Skeletal muscle satellite cell (primary cell): ENCODE measurements around the gene SLC44A3.

Experiments
- H3K27me3 ChIP-seq: 2 replicates; pipeline ENCODE4 v1.7.0; 2013; ENCODE audit warnings: low read length; ENCODE audit not compliant: control insufficient read depth, insufficient read depth
- H3K36me3 ChIP-seq: 2 replicates; pipeline ENCODE4 v1.7.0; 2013; ENCODE audit warnings: mild to moderate bottlenecking, control low read depth, low read length; ENCODE audit not compliant: insufficient read depth
- H3K4me1 ChIP-seq: 2 replicates; pipeline ENCODE4 v1.7.0; 2013; ENCODE audit warnings: low read length; ENCODE audit not compliant: control insufficient read depth, insufficient read depth
- H3K4me2 ChIP-seq: 2 replicates; pipeline ENCODE4 v1.7.0; 2013; ENCODE audit warnings: mild to moderate bottlenecking, low read length
- H3K4me3 ChIP-seq: 2 replicates; pipeline ENCODE4 v1.7.0; 2013; ENCODE audit warnings: low read length
- H3K9ac ChIP-seq: 2 replicates; pipeline ENCODE4 v1.7.0; 2013; ENCODE audit warnings: mild to moderate bottlenecking, low read depth, low read length, moderate library complexity
- H3K9me3 ChIP-seq: replicated peaks from 2 replicates; pipeline ENCODE4 v1.7.0; 2013; ENCODE audit warnings: mild to moderate bottlenecking, control low read depth, low read length

The SLC44A3 gene

DNA sequence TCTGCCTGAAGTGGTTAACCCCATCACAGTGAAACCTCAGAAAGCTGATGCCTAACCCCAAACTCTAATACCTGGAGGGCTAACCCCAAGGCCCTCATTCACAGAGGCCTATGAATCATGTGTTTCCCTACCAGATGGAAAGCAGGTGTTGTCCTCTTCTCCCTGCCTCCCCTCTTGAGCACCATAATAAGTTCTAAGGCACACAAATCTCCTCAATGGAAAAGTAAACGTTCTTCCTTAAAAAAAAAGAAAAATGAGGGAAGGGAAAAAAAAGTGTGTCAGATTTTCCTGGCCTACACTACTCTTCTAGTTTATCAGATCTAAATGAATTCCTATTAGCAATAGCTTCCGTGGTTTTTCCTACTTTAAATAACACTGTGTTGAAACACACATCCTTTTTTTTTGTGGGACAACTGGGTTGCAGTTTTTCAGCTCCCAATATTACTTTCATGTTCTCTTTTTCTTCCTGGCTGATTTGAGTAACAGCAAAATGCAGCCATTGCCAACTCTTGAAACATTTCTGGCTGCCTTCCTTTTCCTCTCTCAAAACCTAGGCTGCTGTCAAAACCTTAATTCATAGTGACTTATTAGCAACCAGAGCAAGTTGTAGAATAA lies 43.2 kb downstream of the SLC44A3 start:
- H3K4me2 ChIP-seq = peak overlapping the region; percentile 69
- H3K9ac ChIP-seq = peak overlapping the region; percentile 67
- H3K4me3 ChIP-seq = peak overlapping the region; percentile 31
- no peaks in the 10 kb centered on the region for H3K36me3 ChIP-seq
- no peaks in the 10 kb centered on the region for H3K27me3 ChIP-seq
- H3K9me3 ChIP-seq = no peaks in the 10 kb centered on the region
- H3K4me1 ChIP-seq = peaks cover 46% of the 10 kb centered on the region

DNA sequence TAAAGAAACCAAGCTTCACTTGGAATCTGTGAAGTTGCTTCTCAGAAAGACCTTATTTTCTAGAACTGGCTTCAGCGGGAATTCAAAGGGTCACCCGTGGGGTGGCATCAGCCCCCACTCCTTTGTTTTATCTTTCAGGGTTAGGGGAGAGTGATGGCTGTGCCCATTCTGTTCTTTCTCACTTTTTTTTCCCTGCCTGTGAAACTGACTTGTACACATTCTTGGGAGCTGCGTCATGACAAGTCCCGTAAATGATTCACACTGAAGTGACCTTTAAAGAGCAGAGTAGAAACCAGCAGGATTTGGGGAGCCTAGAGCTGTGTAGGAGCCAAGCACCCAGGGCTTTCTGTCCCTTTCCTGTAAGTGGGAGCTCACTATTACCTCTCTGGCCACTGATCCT lies 43.8 kb downstream of the SLC44A3 start:
- Histone ChIP-seq H3K4me1 (peaks cover 46% of the 10 kb centered on the region), H3K9me3 (no peaks in the 10 kb centered on the region), H3K9ac (peak overlapping the region; percentile 67), H3K4me2 (peak overlapping the region; percentile 69), H3K27me3 (no peaks in the 10 kb centered on the region), H3K4me3 (peak overlapping the region; percentile 31), H3K36me3 (no peaks in the 10 kb centered on the region)

DNA sequence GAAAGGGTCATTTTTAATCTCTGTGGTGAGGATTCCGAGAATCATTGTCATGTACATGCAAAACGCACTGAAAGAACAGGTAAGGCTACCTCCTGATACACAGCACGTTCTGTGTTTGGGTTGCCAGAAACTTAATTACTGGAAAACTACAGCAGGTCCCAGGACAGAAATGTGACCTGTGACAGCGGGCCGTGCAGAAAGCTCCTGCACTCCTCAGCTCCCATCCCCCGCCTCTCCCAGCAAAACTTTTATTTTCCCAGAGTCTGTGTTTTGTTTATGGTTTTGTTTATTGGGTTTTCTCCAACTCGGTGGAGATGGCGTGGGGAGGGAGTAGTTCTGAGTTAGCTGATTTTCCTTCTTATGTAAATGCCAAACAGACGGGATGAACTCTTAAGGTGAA lies 44.7 kb downstream of the SLC44A3 start:
- Histone ChIP-seq H3K4me1 (peaks cover 46% of the 10 kb centered on the region), H3K27me3 (no peaks in the 10 kb centered on the region), H3K4me3 (peak overlapping the region; percentile 27), H3K9me3 (no peaks in the 10 kb centered on the region), H3K4me2 (peak overlapping the region; percentile 69), H3K9ac (peak overlapping the region; percentile 39), H3K36me3 (no peaks in the 10 kb centered on the region)

DNA sequence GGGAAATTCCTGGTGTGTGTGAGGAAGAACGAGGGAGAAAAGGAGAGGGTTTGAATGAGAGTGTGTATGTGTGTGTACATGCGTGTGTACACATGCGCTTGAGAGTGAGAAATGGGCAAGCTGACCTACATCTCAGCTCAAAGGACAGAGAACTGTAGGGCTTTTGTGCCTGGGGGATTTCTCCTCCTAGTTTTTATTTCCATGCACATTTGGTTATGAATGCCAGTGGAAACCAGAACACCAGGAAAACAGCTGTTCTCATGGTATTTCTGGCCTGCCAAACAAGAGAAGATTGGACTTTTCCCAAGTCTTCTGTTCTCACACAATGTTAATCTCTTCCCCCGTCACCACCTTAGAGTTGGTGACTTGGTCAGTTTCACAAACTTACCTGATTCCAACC lies 45.2 kb downstream of the SLC44A3 start:
- Histone ChIP-seq H3K36me3 (no peaks in the 10 kb centered on the region), H3K4me3 (peak overlapping the region; percentile 6), H3K4me1 (peaks cover 46% of the 10 kb centered on the region), H3K9ac (peak overlapping the region; percentile 39), H3K4me2 (peak overlapping the region; percentile 69), H3K9me3 (no peaks in the 10 kb centered on the region), H3K27me3 (no peaks in the 10 kb centered on the region)

DNA sequence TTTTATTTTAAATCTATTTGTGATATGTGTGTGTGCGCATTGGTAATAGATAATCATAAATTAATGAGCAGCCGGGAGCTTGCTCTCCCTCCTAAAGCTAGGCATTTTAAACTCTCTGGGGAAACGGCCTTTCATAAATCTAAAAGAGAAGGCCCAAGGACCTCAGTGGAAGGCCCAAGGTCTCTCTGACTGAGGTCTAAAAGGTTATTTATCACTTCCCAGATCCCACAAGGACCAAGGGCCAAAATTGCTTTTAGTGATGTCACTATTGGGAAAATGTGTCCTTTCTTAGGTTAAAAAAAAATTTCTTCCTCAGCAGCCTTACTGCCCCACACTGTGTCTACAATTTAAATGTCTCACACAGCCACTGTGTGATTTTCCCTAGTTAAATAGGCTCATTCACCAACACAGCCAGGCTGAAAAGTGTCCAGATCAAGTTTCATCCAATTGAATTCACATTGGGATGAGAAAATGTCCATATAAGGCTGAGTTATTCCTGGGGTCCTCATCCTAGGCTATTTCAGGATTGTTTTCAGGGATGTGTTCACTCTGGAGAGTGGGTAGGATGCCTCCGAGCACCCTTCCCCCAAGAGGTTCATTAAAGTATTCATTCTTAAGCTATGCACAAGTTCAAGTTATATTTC lies 46.1 kb downstream of the SLC44A3 start:
- Histone ChIP-seq H3K4me2 (no peak overlapping the region), H3K9me3 (no peaks in the 10 kb centered on the region), H3K27me3 (no peaks in the 10 kb centered on the region), H3K4me3 (no peak overlapping the region), H3K4me1 (peaks cover 46% of the 10 kb centered on the region), H3K9ac (peak overlapping the region; percentile 44), H3K36me3 (no peaks in the 10 kb centered on the region)

DNA sequence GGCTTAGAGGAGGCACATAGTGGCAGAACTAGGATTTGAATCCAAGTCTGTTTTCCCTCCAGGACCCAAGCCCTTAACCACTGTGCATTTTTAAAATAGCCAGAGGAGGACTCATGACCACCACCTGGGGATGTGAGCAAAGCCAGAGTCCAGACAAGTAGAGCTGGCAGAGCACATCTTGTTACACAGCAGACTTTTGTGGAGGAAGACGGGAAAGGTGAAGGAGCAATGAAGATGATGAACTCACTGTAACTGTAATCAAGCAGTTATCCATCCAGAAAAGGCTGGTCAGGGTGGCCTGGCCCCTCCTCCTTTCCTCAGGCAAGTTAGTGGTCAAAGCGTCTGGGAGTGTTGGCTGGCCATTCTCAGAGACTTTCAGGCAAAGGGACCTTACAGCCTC lies 50.9 kb downstream of the SLC44A3 start:
- Histone ChIP-seq H3K27me3 (no peaks in the 10 kb centered on the region), H3K4me2 (no peak overlapping the region), H3K4me1 (peaks cover 18% of the 10 kb centered on the region), H3K9ac (no peak overlapping the region), H3K9me3 (no peaks in the 10 kb centered on the region), H3K4me3 (no peak overlapping the region), H3K36me3 (no peaks in the 10 kb centered on the region)

DNA sequence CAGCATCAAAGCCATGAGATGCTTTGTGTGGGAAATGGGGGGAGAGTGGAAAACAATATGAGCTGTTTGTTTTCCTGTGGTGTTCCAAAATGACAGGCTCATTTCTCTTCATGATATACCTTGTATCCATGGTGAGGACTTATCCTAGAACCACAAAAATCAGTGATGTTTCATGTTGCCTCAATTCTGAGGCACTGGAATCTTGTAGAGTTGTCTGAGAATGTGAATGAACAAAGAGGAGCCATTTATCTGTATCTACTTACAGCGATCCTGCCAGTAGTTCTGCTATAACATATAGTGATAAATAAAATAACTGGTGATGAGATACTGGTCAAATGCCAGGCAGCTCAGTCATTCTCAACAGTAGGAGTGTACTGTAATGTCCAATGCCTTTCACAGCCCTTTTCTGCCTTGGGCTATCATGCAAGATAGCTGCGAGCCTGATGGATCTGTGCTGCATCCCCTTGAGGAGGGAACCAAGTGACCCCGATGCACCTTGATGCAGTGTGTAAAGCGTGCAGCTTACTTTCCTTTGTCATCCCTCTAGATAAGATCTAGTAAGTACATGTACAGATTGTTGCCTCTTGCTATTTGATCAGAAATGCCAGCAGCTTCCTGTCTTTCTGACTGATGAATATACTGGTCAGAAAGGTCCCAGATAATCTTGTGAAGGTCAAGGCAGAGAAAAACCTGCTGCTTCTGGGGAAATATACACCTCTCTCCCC lies 52.8 kb downstream of the SLC44A3 start:
- no peak overlapping the region for H3K4me2 ChIP-seq
- no peaks in the 10 kb centered on the region for H3K27me3 ChIP-seq
- H3K4me1 ChIP-seq = peaks cover 5% of the 10 kb centered on the region
- no peak overlapping the region for H3K4me3 ChIP-seq
- H3K9ac ChIP-seq = no peak overlapping the region
- no peaks in the 10 kb centered on the region for H3K36me3 ChIP-seq
- no peaks in the 10 kb centered on the region for H3K9me3 ChIP-seq

DNA sequence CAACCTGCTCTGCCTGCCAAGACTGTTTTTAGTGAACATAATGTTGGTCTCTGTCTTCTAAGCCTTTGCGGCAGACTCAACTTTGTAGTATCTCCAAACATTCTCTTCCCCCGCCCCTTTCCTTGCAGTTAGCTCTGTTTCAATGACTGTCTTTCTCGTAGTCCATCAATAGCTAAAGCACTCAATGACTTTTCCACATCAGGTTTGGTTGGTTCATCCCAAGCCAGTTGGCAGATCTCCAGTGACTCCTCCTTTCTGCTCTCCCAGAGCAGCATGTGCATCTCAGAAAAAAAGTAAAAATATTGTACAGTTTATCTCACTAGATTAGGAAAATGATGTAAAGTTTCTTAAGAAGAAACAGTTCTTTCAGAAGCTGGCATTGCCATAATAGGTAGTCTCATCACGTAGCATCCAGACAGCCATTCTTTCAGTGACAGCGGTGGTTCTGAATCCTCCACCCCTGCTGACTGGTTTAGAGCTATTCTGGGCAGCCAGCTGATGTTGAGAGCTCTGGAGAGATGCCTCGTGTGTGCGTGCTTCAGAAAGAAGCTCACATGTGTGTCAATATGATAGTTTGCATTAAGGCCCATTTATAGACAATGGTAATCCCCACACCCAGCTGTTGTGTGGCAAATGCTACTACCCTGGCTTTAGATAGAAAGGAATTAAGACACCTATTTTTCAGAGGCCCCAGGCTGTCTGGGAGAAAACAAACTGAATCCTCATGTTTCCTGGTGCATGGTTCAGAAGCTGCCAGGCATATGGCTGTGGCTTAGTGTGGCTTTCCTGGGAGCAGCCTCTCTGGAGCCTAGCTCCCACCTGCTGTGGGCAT lies 53.6 kb downstream of the SLC44A3 start:
- Histone ChIP-seq H3K27me3 (no peaks in the 10 kb centered on the region), H3K9me3 (no peaks in the 10 kb centered on the region), H3K4me3 (no peak overlapping the region), H3K36me3 (no peaks in the 10 kb centered on the region), H3K9ac (no peak overlapping the region), H3K4me2 (no peak overlapping the region), H3K4me1 (peaks cover 5% of the 10 kb centered on the region)

DNA sequence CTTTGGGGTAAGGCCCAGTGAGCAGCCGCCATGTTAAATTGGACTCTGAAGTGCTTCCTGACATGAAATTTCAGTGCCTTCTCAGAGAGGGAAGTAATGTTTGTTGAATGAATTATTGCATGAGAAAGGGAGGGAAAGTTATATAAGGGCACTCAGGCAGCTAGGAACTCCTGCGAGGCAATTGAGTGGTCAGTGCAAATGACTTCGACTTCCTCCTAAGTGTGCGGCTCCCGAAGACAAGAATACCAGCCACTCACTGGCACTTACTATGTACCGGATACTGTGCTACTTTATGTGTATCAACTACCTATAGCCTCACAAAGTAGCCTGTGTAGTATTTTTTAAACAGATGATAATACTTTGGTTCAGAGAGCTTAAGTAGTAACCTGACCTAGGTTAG lies 54.3 kb downstream of the SLC44A3 start:
- Histone ChIP-seq H3K9ac (no peak overlapping the region), H3K4me3 (no peak overlapping the region), H3K9me3 (no peaks in the 10 kb centered on the region), H3K27me3 (no peaks in the 10 kb centered on the region), H3K4me1 (peaks cover 5% of the 10 kb centered on the region), H3K36me3 (no peaks in the 10 kb centered on the region), H3K4me2 (no peak overlapping the region)

DNA sequence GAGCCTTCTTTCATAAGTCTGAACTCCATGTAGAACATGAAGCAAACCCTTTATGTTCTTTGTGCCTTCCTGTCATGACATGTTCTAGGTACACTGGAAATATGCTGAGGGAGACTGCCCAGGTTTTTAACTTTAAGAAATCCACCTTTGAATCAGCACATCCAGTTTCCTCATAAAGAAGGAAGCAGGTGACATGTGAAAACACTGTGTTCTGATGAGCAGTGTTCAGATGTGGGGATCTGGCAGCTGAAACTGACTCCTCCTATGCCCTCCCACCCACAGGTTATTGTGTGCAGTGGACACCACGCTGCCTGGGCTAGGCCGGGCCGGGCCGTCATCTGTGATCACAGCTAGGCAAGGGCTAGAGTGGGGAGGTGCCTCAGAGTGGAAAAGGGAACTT lies 55.6 kb downstream of the SLC44A3 start:
- Histone ChIP-seq H3K36me3 (no peaks in the 10 kb centered on the region), H3K4me3 (no peak overlapping the region), H3K4me2 (no peak overlapping the region), H3K9me3 (no peaks in the 10 kb centered on the region), H3K27me3 (no peaks in the 10 kb centered on the region), H3K9ac (no peak overlapping the region), H3K4me1 (peaks cover 5% of the 10 kb centered on the region)

DNA sequence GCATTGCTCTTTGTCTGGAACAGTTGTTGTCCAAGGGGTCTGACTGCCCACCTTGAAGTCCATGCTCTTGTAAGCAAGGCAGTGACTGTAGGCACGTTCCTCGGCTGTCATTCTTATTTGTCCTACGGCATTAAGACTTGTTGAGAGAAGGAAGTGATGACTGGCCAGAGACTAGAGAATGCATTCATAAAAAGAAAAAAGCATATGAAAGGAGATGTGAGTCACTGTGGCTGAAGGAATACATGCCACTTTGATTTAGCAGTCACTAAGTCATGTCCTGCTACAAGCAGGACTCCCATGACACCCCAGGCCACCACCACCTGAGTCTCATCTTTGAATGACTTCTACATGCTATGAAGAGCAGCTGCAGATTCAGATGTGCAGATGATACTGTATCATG lies 56.2 kb downstream of the SLC44A3 start:
- H3K9ac ChIP-seq = no peak overlapping the region
- no peaks in the 10 kb centered on the region for H3K27me3 ChIP-seq
- H3K4me1 ChIP-seq = peaks cover 5% of the 10 kb centered on the region
- no peak overlapping the region for H3K4me3 ChIP-seq
- no peaks in the 10 kb centered on the region for H3K36me3 ChIP-seq
- no peaks in the 10 kb centered on the region for H3K9me3 ChIP-seq
- no peak overlapping the region for H3K4me2 ChIP-seq
